Measurements from ENCODE around the gene NUDT1. TPM values are rescaled to one million over a fixed set of nuclear protein-coding genes. Genes with fewer than 3 reads are reported as not detected.

The NUDT1 gene
- total RNA-seq, 2 donors from 2014 or later = 64.5 to 71.9 TPM

DNA sequence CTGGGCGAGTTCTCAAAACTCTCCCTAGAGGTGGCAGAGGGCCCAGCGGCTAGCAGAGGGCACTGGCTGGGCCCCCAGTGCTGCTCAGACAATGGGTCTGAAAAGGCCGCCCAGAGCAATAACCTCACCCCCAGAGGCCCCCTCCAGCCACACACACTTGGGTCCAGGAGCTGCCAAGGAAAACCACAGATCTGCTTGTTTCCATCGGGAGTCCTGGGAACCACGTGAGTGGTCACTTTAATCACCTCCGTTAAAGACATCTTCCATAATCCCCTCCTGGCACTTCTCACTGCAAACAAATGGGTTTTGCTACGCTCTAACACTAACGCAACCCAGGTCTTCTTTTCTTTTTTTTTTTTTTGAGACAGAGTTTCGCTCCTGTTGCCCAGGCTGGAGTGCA, 30.0 kb downstream of the NUDT1 start:
- no peak overlapping the region for H3K4me3 Mint-ChIP-seq
- no peaks in the 10 kb centered on the region for H3K27me3 Mint-ChIP-seq
- no peaks in the 10 kb centered on the region for H3K4me1 Mint-ChIP-seq
- no peak overlapping the region for H3K27ac Mint-ChIP-seq
- no peaks in the 10 kb centered on the region for H3K9me3 Mint-ChIP-seq
- no peak for ATAC-seq (replicated peaks)
- H3K36me3 Mint-ChIP-seq (ENCODE audit: low read depth) = no peaks in the 10 kb centered on the region

DNA sequence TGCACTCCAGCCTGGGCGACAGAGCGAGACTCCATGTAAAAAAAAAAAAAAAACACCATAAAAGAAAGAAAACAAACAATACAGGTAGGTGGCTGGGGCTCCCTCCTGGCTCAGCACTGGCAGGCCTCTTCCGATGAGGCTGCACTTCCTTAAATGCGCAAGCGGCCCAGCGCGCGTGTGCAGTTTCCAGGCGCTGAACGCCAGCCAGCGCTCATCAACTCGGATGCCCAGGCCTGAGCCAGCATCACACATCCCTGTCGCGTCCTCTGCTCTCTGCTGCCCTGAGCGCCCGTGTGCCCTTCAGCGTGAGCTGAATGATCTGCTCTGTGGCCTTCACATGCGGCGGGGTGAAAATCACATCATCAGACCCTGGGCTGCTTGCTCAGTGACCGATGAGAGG, 31.8 kb downstream of the NUDT1 start:
- H3K4me1 Mint-ChIP-seq = no peaks in the 10 kb centered on the region
- H3K4me3 Mint-ChIP-seq = no peak overlapping the region
- H3K27me3 Mint-ChIP-seq = no peaks in the 10 kb centered on the region
- no peaks in the 10 kb centered on the region for H3K36me3 Mint-ChIP-seq (ENCODE audit: low read depth)
- H3K27ac Mint-ChIP-seq = no peak overlapping the region
- no peaks in the 10 kb centered on the region for H3K9me3 Mint-ChIP-seq
- no peak for ATAC-seq (replicated peaks)

DNA sequence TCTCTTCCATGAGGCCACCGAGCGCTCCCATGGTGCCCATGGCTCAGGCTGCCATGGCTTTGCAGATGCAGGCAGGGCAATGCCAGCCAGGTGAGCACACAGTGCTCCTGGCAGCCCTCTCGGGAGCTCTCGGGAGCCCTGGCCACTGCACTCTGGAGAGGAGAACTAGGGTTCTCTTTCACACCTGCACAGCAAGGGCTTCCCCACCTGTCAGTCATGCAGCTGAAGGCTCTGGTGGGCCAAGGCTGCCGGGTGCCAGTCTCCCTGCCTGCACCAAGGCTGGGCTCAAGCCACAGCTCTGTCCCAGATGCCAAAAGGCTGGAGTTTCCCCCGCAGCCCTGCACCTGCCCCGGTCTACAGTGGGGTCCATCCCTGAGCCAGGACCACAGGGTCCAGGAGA, 32.6 kb downstream of the NUDT1 start:
- no peaks in the 10 kb centered on the region for H3K27me3 Mint-ChIP-seq
- no peak overlapping the region for H3K27ac Mint-ChIP-seq
- H3K36me3 Mint-ChIP-seq (ENCODE audit: low read depth) = no peaks in the 10 kb centered on the region
- H3K9me3 Mint-ChIP-seq = no peaks in the 10 kb centered on the region
- no peaks in the 10 kb centered on the region for H3K4me1 Mint-ChIP-seq
- H3K4me3 Mint-ChIP-seq = no peak overlapping the region
- no peak for ATAC-seq (replicated peaks)

DNA sequence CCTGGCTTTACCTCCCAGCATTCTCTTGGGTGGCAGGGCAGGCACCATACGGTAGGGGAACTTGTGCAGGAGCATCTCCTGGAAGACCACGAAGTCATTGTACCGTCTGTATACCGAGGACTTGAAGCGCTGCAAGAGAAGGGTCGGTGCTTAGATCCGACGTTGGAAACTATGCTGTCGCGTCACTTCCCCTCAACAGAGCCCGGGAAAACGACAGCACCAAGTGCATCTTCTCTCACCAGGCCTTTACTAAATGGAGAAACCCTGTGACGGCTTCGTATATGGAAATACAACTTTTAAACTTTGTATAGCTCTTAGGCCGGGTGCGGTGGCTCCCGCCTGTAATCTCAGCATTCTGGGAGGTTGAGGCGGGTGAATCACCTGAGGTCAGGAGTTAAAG, 33.1 kb downstream of the NUDT1 start:
- H3K9me3 Mint-ChIP-seq = no peaks in the 10 kb centered on the region
- H3K4me1 Mint-ChIP-seq = no peaks in the 10 kb centered on the region
- no peak overlapping the region for H3K4me3 Mint-ChIP-seq
- no peaks in the 10 kb centered on the region for H3K36me3 Mint-ChIP-seq (ENCODE audit: low read depth)
- ATAC-seq (replicated peaks) = no peak
- no peaks in the 10 kb centered on the region for H3K27me3 Mint-ChIP-seq
- H3K27ac Mint-ChIP-seq = no peak overlapping the region

DNA sequence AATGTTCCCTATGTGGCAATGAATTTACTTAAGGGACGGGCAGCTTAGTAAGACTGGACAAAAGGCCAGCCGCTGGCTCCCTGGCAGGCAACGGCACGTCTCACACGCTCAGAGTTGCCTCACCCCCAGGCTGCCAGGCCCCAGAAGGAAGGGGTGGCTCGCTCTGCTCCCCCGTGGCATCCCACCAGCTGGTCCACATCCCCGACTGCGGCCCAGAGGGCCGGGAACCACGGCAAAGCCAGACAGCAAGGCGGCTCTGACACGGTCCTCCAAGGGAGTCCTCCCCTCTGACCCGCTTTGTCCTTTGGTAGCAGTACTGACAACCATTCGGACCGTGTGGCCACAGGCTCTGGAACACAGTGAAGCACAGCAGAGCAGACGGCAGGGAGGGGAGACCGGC, 34.1 kb downstream of the NUDT1 start:
- Mint-ChIP-seq H3K36me3 (ENCODE audit: low read depth) (no peaks in the 10 kb centered on the region), H3K27ac (no peak overlapping the region), H3K9me3 (no peaks in the 10 kb centered on the region), H3K4me1 (no peaks in the 10 kb centered on the region), H3K4me3 (no peak overlapping the region), H3K27me3 (no peaks in the 10 kb centered on the region)
- no peak for ATAC-seq (replicated peaks)

DNA sequence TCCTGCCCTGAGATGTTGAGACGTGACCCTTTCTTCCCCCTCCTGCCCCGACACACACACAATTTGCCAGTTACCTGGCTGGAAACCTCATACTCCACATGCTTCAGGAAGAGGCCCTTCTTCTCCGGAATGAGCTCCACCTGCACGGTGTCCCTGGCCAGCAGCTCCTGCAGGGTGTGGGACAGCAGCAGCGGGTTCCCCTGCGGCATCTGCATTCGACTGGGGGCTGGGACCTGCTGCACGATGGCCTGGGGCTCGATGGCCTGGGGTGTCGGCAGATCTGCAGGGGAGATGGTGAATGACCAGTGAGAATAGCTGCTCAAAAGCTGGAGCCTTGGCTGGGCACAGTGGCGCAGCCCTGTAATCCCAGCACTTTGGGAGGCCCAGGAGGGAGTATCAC, 36.0 kb downstream of the NUDT1 start:
- no peaks in the 10 kb centered on the region for H3K4me1 Mint-ChIP-seq
- no peaks in the 10 kb centered on the region for H3K36me3 Mint-ChIP-seq (ENCODE audit: low read depth)
- H3K4me3 Mint-ChIP-seq = no peak overlapping the region
- H3K27ac Mint-ChIP-seq = no peak overlapping the region
- no peaks in the 10 kb centered on the region for H3K27me3 Mint-ChIP-seq
- H3K9me3 Mint-ChIP-seq = no peaks in the 10 kb centered on the region
- ATAC-seq (replicated peaks) = no peak

DNA sequence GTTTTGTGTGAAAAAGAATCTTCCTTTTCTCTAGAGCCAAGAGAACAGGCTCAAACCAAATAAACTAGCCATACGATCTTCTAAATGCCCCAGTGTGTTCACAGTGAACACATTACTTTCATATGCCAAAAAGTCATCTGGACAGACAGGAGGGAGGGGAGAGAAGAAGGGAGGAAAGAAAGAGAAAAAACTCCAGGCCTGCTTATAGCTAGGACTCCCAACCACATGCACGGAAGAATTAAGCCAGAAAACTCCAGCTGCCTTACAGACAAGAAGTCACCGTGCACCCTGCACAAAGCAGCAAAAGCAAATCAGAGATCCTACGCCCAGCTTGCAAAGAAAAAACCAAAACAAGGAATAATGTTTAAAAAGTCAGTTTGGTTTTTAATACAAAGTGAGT, 37.9 kb downstream of the NUDT1 start:
- Mint-ChIP-seq H3K36me3 (ENCODE audit: low read depth) (no peaks in the 10 kb centered on the region), H3K27ac (no peak overlapping the region), H3K4me1 (no peaks in the 10 kb centered on the region), H3K4me3 (no peak overlapping the region), H3K27me3 (no peaks in the 10 kb centered on the region), H3K9me3 (no peaks in the 10 kb centered on the region)
- no peak for ATAC-seq (replicated peaks)

DNA sequence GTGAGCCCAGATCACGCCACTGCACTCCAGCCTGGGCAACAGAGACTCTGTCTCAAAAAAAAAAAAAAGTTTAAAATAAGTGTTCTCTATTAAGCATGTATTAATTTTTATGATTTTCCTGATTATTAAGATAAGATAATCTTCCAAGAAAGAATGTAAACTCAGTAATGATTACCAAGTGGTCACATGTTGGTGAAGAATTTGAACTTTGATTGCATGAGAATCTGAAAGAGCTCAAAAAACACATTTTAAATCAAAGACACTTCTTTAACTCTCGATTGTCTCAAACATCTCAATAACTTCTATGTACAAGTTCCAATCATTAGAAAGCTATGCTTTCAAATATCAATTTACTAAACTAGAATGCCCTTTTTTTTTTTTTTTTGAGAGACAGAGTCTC, 38.4 kb downstream of the NUDT1 start:
- Mint-ChIP-seq H3K27me3 (no peaks in the 10 kb centered on the region), H3K36me3 (ENCODE audit: low read depth) (no peaks in the 10 kb centered on the region), H3K4me1 (no peaks in the 10 kb centered on the region), H3K9me3 (no peaks in the 10 kb centered on the region), H3K27ac (no peak overlapping the region), H3K4me3 (no peak overlapping the region)
- ATAC-seq (replicated peaks) = no peak

DNA sequence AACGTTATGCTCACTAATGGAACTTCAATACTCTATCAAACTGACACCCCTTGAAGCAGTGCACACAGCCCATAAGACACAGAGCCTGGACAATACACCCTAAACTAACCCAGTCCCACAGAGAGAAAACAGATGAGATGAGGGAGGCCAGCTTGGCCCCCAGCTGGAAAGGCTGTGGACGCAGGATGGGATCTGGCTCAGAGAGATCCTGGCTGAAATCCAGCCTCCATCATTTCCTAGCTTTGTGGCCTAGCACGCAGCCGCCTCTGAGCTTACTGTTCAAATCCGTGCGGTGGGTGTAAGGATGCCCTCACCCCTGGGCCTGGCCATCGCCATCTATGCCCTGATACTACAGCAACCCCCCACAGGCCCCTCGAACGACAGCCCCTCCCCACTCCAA, 39.5 kb downstream of the NUDT1 start:
- Mint-ChIP-seq H3K9me3 (no peaks in the 10 kb centered on the region), H3K36me3 (ENCODE audit: low read depth) (no peaks in the 10 kb centered on the region), H3K27ac (no peak overlapping the region), H3K4me1 (no peaks in the 10 kb centered on the region), H3K4me3 (no peak overlapping the region), H3K27me3 (no peaks in the 10 kb centered on the region)
- no peak for ATAC-seq (replicated peaks)

DNA sequence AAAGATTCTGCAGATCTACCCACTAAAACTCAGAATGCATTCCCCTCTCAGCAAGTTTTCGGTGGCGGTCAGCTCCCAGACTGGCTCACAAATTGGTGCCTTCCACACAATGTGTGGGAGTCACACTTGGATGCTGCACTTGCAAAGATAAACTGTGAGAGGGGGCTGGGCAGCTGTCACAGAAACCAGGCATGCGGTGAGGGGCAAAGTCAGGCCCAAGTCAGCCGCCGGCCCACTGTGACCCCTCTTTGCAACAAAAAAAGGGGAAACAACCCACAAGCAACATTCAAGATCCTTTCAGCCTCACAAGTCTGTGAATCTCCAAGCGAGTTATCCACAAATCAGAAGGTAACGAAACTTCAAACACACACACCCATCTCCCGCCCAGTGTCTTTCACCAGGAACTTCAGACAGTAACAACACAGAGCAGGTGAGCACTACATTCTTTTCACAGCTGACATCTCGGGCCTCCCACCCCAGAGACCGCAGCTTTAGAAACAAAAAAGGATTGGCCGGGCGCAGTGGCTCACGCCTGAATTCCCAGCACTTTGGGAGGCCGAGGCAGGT, 40.2 kb downstream of the NUDT1 start:
- H3K4me1 Mint-ChIP-seq = no peaks in the 10 kb centered on the region
- no peaks in the 10 kb centered on the region for H3K9me3 Mint-ChIP-seq
- no peaks in the 10 kb centered on the region for H3K36me3 Mint-ChIP-seq (ENCODE audit: low read depth)
- no peaks in the 10 kb centered on the region for H3K27me3 Mint-ChIP-seq
- H3K27ac Mint-ChIP-seq = no peak overlapping the region
- no peak for ATAC-seq (replicated peaks)
- no peak overlapping the region for H3K4me3 Mint-ChIP-seq

DNA sequence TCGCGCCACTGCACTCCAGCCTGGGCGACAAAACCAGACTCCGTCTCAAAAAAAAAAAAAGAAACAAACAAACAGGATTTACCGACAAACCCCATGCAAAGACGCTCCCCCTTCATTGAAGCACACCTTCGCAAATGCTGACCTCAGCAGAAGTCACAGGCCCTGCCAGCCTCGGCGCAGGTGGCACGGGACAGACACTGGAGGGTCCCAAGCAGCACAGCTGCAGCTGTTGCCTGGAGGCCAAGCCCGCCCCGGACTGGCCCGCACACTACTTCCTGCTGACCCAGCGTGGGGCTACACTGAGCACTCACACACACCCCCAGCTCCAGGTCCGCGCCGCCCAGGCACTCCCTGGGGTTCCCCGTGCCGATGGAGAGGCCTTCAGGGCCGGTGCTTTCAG, 41.0 kb downstream of the NUDT1 start:
- no peak for ATAC-seq (replicated peaks)
- Mint-ChIP-seq H3K4me1 (no peaks in the 10 kb centered on the region), H3K9me3 (no peaks in the 10 kb centered on the region), H3K27ac (no peak overlapping the region), H3K36me3 (ENCODE audit: low read depth) (no peaks in the 10 kb centered on the region), H3K4me3 (no peak overlapping the region), H3K27me3 (no peaks in the 10 kb centered on the region)

DNA sequence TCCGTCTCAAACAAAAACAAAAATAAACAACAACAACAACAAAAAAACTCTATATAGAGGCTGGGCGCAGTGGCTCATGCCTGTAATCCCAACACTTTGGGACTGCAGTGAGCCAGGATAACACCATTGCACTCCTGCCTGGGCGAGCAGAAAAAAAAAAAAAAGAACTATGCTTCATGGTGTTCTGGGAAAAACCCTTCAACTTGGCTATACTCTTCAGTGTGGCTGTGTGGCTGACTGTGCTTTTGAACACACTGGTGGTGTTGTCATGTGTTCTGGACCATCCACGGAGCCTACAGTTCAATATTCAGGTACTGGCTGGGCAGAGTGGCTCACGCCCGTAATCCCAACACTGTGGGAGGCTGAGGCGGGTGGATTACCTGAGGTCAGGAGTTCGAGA, 45.7 kb downstream of the NUDT1 start:
- Mint-ChIP-seq H3K36me3 (ENCODE audit: low read depth) (no peaks in the 10 kb centered on the region), H3K4me3 (no peak overlapping the region), H3K27me3 (no peaks in the 10 kb centered on the region), H3K4me1 (no peaks in the 10 kb centered on the region), H3K9me3 (no peaks in the 10 kb centered on the region), H3K27ac (no peak overlapping the region)
- no peak for ATAC-seq (replicated peaks)

DNA sequence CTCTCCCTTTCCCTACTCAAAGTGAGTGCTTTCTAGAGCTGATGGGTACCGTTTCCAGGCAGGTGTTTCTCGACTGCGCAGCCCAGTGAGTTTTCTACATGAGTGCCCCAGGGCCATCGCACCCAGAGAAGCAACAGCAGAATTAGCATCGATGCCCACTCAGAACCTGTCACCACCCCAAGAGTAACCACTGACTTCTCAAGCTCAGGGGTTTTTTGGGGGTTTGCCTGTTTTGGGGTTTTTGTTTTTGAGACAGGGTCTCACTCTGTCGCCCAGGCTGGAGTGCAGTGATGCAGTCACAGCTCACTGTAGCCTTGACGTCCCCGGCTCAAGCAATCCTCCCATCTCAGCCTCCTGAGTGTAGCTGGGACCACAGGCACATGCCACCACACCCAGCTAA, 46.5 kb downstream of the NUDT1 start:
- Mint-ChIP-seq H3K27ac (no peak overlapping the region), H3K27me3 (no peaks in the 10 kb centered on the region), H3K36me3 (ENCODE audit: low read depth) (no peaks in the 10 kb centered on the region), H3K4me1 (no peaks in the 10 kb centered on the region), H3K4me3 (no peak overlapping the region), H3K9me3 (no peaks in the 10 kb centered on the region)
- no peak for ATAC-seq (replicated peaks)

DNA sequence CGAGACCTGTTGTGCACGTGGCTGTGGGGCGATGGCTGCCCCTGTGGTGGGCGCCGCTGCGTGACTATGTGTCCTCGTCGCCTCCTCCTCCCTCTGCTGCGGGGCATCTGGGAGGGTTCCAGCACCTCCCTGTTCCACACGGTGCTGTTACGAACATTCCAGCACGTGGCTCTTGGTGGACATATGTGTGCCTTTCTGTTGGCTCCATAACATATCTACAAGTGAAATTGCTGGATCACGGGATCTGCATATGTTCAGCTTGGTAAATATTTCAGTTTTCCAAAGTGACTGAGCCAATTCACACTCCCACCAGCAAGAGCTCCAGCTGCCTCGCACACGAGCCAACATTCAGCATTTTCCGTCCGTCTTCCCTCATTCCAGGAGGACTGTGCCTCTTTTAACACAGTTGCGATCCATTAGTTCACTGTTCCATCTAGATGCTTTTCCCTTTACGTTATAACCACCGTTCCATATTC, 47.1 kb downstream of the NUDT1 start:
- Mint-ChIP-seq H3K4me3 (no peak overlapping the region), H3K36me3 (ENCODE audit: low read depth) (no peaks in the 10 kb centered on the region), H3K4me1 (no peaks in the 10 kb centered on the region), H3K9me3 (no peaks in the 10 kb centered on the region), H3K27ac (no peak overlapping the region), H3K27me3 (no peaks in the 10 kb centered on the region)
- no peak for ATAC-seq (replicated peaks)

DNA sequence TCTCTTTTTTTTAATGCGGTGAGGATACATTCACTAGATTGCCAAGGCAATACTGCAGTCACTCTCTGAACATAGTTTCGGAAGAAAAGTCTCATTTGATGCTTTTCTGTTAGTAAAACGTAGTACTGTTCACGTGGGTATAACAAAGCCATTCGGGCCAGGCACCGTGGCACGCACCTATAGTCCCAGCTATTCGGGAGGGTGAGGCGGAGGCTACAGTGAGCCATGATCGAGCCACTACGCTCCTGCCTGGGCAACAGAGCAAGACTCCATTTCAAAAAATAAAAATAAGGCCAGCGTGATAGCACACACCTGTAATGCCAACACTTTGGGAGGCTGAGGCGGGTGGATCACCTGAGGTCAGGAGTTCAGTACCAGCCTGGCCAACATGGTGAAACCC, 47.6 kb downstream of the NUDT1 start:
- H3K27ac Mint-ChIP-seq = no peak overlapping the region
- H3K4me1 Mint-ChIP-seq = no peaks in the 10 kb centered on the region
- H3K4me3 Mint-ChIP-seq = no peak overlapping the region
- H3K9me3 Mint-ChIP-seq = no peaks in the 10 kb centered on the region
- H3K27me3 Mint-ChIP-seq = no peaks in the 10 kb centered on the region
- ATAC-seq (replicated peaks) = no peak
- no peaks in the 10 kb centered on the region for H3K36me3 Mint-ChIP-seq (ENCODE audit: low read depth)

DNA sequence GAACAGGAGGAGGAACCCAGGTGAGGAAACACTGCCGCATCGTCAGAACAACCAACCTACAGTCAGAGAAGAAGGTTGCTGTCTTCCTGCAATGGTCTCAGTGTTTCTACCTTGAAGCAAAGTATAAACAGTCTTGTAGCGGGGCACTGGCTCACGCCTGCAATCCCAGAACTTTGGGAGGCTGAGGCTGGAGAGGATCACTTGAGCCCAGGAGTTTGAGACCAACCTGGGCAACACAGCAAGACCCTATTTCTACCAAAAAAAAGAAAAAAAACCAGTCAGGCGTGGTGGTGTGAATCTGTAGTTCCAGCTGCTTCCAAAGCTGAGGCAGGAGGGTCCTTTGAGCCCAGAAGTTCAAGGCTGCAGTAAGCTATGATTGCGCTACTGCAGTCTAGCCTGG, 48.9 kb downstream of the NUDT1 start:
- no peak for ATAC-seq (replicated peaks)
- H3K9me3 Mint-ChIP-seq = no peaks in the 10 kb centered on the region
- no peak overlapping the region for H3K4me3 Mint-ChIP-seq
- no peak overlapping the region for H3K27ac Mint-ChIP-seq
- H3K4me1 Mint-ChIP-seq = no peaks in the 10 kb centered on the region
- H3K36me3 Mint-ChIP-seq (ENCODE audit: low read depth) = no peaks in the 10 kb centered on the region
- no peaks in the 10 kb centered on the region for H3K27me3 Mint-ChIP-seq
